Fibroblast of upper back skin (primary cell): Measurements from ENCODE around the gene THBS2.

ENCODE experiments used
- DNase-seq: peaks from one replicate; pipeline ENCODE4 v3.0.0-alpha.2; 2013

The THBS2 gene

GRCh38 chr6:169229615-169230321, 23.9 kb downstream of the THBS2 start:
- DNase-seq, result no peak

- DNase-seq, result no peak
Measured at GRCh38 chr6:169227116-169227515, 26.5 kb downstream of the THBS2 start.

GRCh38 chr6:169225887-169226286, 27.8 kb downstream of the THBS2 start:
- no peak for DNase-seq

- DNase-seq, result no peak
Measured at GRCh38 chr6:169225131-169225576, 28.5 kb downstream of the THBS2 start.

GRCh38 chr6:169224716-169225115, 28.9 kb downstream of the THBS2 start:
- no peak for DNase-seq

- no peak for DNase-seq
Measured at GRCh38 chr6:169224185-169224695, 29.4 kb downstream of the THBS2 start.

GRCh38 chr6:169223006-169223405, 30.6 kb downstream of the THBS2 start:
- DNase-seq, result no peak

- DNase-seq, result no peak
Measured at GRCh38 chr6:169222126-169222525, 31.5 kb downstream of the THBS2 start.

- no peak for DNase-seq
Measured at GRCh38 chr6:169221264-169221663, 32.4 kb downstream of the THBS2 start.

GRCh38 chr6:169220068-169220964, 33.3 kb downstream of the THBS2 start:
- DNase-seq, result no peak

GRCh38 chr6:169217972-169218371, 35.7 kb downstream of the THBS2 start:
- DNase-seq, result no peak

- no peak for DNase-seq
Measured at GRCh38 chr6:169216830-169217229, 36.8 kb downstream of the THBS2 start.

- DNase-seq, result no peak
Measured at GRCh38 chr6:169215201-169215681, 38.4 kb downstream of the THBS2 start.

GRCh38 chr6:169214789-169215188, 38.9 kb downstream of the THBS2 start:
- peak; percentile 96 for DNase-seq

GRCh38 chr6:169213814-169214520, 39.7 kb downstream of the THBS2 start:
- no peak for DNase-seq

GRCh38 chr6:169212897-169213813, 40.5 kb downstream of the THBS2 start:
- DNase-seq, result peak; percentile 88

- DNase-seq, result peak; percentile 34
Measured at GRCh38 chr6:169212436-169212835, 41.2 kb downstream of the THBS2 start.

- no peak for DNase-seq
Measured at GRCh38 chr6:169211881-169212280, 41.8 kb downstream of the THBS2 start.

GRCh38 chr6:169210611-169211010, 43.0 kb downstream of the THBS2 start:
- peak; percentile 16 for DNase-seq

GRCh38 chr6:169208011-169208410, 45.6 kb downstream of the THBS2 start:
- peak; percentile 54 for DNase-seq

GRCh38 chr6:169207482-169207881, 46.2 kb downstream of the THBS2 start:
- no peak for DNase-seq
